Left ventricle myocardium superior (tissue), 1 donor: ENCODE measurements around the gene THADA. TPM values are rescaled to one million over a fixed set of nuclear protein-coding genes. Genes with fewer than 3 reads are reported as not detected.
A peak's percentile ranks its signal among the peaks of the same experiment; 100 is the strongest.
"Not testable (repeated sequence)": the region's sequence is repeated elsewhere in the genome, so short reads cannot be mapped to it uniquely, and the experiment has no call there.

Source experiments
- ATAC-seq: fragments of 200-7000 bp; cut with Tn5 transposase; one replicate; pipeline ENCODE4 v1.9.1; 2020; ENCODE audit warnings: mild to moderate bottlenecking, moderate library complexity
- DNase-seq: peaks from one replicate; pipeline ENCODE4 v3.0.0-alpha.2; 2020
- intact Hi-C: fragments of 100-400 bp; cut with micrococcal nuclease; formaldehyde crosslinking; loops from one replicate; pipeline ENCODE4 v1.11.0; 2022
- total RNA-seq: library from RNA; stranded (reverse); fragmentation: NEBNext Ultra II Directional; extraction: Animal tissue kit (Norgen Biotek cat#: 25700); gene quantifications from one replicate; pipeline ENCODE4 v1.2.1, GENCODE V29; 2021
- donor health status: DM: no; HTN: yes; CAD: no; lungs with severe emphysema.

The THADA gene
- total RNA-seq, 1 donor from 2014 or later = 12.1 TPM

- DNase-seq (no peak), ATAC-seq (no peak)
- intact Hi-C loops = no loop called here
These were observed 139.9 kb downstream of the THADA start for GRCh38 chr2:43455731-43456642.

- DNase-seq (no peak), ATAC-seq (no peak)
- intact Hi-C loops = no loop called here
These were observed 140.5 kb downstream of the THADA start for GRCh38 chr2:43455296-43455695.

- intact Hi-C loops = no loop called here
- DNase-seq (no peak), ATAC-seq (no peak)
These were observed 141.0 kb downstream of the THADA start for GRCh38 chr2:43454791-43455190.

GRCh38 chr2:43453179-43454170, 142.4 kb downstream of the THADA start:
- no peak for DNase-seq
- ATAC-seq = no peak
- intact Hi-C loops = no loop called here

GRCh38 chr2:43452318-43452731, 143.5 kb downstream of the THADA start:
- intact Hi-C loops = no loop called here
- DNase-seq (no peak), ATAC-seq (no peak)

- ATAC-seq = no peak
- no peak for DNase-seq
- intact Hi-C loops = no loop called here
These were observed 145.2 kb downstream of the THADA start for GRCh38 chr2:43450617-43451016.

- intact Hi-C loops = no loop called here
- ATAC-seq = no peak
These were observed 147.1 kb downstream of the THADA start for GRCh38 chr2:43448822-43449110.

GRCh38 chr2:43448011-43448821, 147.6 kb downstream of the THADA start:
- ATAC-seq = no peak
- intact Hi-C loops = no loop called here
- no peak for DNase-seq

More at GRCh38 chr2:43448822-43449110, 147.1 kb downstream of the THADA start:
- DNase-seq = no peak

GRCh38 chr2:43446755-43447154, 149.1 kb downstream of the THADA start:
- ATAC-seq, DNase-seq, intact Hi-C loops: not testable (repeated sequence)

- intact Hi-C loops = no loop called here
- DNase-seq = no peak
- no peak for ATAC-seq
These were observed 150.1 kb downstream of the THADA start for GRCh38 chr2:43445781-43446180.

GRCh38 chr2:43444989-43445645, 150.7 kb downstream of the THADA start:
- ATAC-seq (peak; percentile 70), DNase-seq (no peak)
- intact Hi-C loops = no loop called here

GRCh38 chr2:43443282-43443681, 152.6 kb downstream of the THADA start:
- intact Hi-C loops = no loop called here
- no peak for ATAC-seq
- DNase-seq = no peak

- intact Hi-C loops = no loop called here
- ATAC-seq (no peak), DNase-seq (no peak)
These were observed 154.6 kb downstream of the THADA start for GRCh38 chr2:43441195-43441594.

- intact Hi-C loops = no loop called here
- ATAC-seq = no peak
- DNase-seq = no peak
These were observed 156.8 kb downstream of the THADA start for GRCh38 chr2:43438858-43439655.

- no peak for DNase-seq
- intact Hi-C loops = no loop called here
- no peak for ATAC-seq
These were observed 157.5 kb downstream of the THADA start for GRCh38 chr2:43438342-43438741.

- no peak for DNase-seq
- intact Hi-C loops = no loop called here
- no peak for ATAC-seq
These were observed 158.5 kb downstream of the THADA start for GRCh38 chr2:43437363-43437762.

GRCh38 chr2:43436431-43436830, 159.4 kb downstream of the THADA start:
- DNase-seq = no peak
- ATAC-seq = no peak
- intact Hi-C loops = no loop called here

- DNase-seq = no peak
These were observed 160.1 kb downstream of the THADA start for GRCh38 chr2:43435746-43436145.

More at GRCh38 chr2:43435746-43436145, 160.1 kb downstream of the THADA start:
- no peak for ATAC-seq
- intact Hi-C loops = no loop called here
